Thyroid gland (tissue), 4 donors: Measurements from ENCODE around the gene NDUFS2.

ENCODE experiments used
- POLR2A ChIP-seq, 2 donors: fragments of 450-650 bp; IDR thresholded peaks; one replicate each; pipeline ENCODE4 v1.6.1; 2017; ENCODE audit warnings: antibody characterized with exemption in 2 of 2, mild to moderate bottlenecking in 2 of 2, moderate library complexity in 1 of 2
- TF ChIP-seq, protein P1 (sequence below), 6 experiments: fragments of 200-600 bp in 3 of 6; fragments of 450-650 bp in 3 of 6; sonication (generic) in 3 of 6; IDR thresholded peaks; one replicate each; pipeline ENCODE4 v1.5.1; 2016 to 2019; ENCODE audit warnings: antibody characterized with exemption in 6 of 6, mild to moderate bottlenecking in 2 of 6, inconsistent platforms in 1 of 6, moderate library complexity in 1 of 6

DNA sequence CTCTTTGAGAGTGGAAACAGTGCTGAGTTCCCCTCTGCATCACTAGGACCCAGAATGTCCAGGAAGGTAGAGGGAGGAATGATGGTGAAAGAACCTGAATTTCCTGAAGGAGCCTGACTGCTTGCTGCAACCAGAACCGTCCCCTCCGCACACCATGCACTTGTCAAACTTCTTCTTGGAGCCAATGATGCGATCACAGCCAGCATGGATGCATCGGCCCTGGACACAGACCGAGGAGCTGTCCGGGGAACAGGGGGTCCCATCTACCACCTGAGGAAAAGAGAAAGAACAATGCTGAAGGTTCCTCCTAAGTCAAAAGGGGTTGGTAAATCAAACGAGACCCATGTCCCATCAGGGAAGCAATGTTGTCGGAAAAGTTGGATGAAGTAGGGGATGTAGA is 10.2 kb upstream of the NDUFS2 start:
- TF ChIP-seq, protein P1, sequence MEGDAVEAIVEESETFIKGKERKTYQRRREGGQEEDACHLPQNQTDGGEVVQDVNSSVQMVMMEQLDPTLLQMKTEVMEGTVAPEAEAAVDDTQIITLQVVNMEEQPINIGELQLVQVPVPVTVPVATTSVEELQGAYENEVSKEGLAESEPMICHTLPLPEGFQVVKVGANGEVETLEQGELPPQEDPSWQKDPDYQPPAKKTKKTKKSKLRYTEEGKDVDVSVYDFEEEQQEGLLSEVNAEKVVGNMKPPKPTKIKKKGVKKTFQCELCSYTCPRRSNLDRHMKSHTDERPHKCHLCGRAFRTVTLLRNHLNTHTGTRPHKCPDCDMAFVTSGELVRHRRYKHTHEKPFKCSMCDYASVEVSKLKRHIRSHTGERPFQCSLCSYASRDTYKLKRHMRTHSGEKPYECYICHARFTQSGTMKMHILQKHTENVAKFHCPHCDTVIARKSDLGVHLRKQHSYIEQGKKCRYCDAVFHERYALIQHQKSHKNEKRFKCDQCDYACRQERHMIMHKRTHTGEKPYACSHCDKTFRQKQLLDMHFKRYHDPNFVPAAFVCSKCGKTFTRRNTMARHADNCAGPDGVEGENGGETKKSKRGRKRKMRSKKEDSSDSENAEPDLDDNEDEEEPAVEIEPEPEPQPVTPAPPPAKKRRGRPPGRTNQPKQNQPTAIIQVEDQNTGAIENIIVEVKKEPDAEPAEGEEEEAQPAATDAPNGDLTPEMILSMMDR (IDR thresholded peaks at IDR 0.05) = no peak
- no peak for TF ChIP-seq POLR2A (IDR thresholded peaks at IDR 0.05)
